ENCODE data around the gene ZC3H12D.

DNA sequence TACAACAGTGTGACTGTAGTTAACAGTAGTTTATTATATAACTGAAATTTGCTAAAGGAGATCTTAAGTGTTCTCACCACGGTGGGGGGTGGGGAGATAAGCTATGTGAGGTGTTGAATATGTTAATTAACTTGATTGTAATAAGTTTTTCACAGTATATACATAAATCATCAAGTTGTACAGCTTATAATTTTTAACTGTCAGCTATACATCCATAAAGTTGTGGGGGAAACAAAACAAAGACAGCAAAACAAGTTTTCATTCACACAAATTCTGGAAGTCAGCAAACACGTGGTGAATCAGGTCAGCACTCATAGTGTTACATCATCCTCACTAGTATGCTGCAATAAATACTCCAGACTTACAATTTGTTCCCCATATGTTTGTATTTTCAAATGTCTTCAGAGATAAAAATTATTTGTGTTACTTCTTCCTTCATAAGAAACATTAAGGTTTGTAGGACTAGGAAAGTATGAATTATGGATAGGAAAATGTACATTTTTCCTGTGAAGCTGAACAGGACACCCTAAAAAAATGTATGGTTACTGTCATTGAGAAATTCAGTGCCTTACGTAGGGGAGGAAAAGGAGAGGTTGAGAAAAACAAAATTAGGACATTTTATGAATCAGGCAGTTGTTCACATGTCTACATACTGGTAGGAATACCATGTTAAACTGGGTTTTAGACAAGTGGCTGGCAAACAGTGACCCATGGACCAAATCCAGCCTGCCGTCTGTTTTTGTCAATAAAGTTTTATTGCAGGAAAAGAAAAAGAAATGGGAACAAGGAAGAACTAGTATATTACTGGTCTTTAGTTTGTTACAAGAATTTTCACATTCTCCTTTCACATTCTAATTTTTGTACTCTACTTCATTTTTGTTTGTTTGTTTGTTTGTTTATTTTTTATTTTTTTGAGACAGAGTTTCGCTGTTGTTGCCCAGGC lies 78.7 kb downstream of the ZC3H12D start:
- TF ChIP-seq, protein P1, sequence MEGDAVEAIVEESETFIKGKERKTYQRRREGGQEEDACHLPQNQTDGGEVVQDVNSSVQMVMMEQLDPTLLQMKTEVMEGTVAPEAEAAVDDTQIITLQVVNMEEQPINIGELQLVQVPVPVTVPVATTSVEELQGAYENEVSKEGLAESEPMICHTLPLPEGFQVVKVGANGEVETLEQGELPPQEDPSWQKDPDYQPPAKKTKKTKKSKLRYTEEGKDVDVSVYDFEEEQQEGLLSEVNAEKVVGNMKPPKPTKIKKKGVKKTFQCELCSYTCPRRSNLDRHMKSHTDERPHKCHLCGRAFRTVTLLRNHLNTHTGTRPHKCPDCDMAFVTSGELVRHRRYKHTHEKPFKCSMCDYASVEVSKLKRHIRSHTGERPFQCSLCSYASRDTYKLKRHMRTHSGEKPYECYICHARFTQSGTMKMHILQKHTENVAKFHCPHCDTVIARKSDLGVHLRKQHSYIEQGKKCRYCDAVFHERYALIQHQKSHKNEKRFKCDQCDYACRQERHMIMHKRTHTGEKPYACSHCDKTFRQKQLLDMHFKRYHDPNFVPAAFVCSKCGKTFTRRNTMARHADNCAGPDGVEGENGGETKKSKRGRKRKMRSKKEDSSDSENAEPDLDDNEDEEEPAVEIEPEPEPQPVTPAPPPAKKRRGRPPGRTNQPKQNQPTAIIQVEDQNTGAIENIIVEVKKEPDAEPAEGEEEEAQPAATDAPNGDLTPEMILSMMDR (IDR thresholded peaks at IDR 0.05; ENCODE audit: borderline replicate concordance, extremely low read depth, low read length, poor library complexity, severe bottlenecking): no peak
- TF ChIP-seq EZH2 (IDR thresholded peaks at IDR 0.05; ENCODE audit: borderline replicate concordance, low read depth, low read length, severe bottlenecking): no peak
